Left renal cortex interstitium (tissue), 4 donors: ENCODE measurements around the gene MFAP2. TPM values are rescaled to one million over a fixed set of nuclear protein-coding genes. Genes with fewer than 3 reads are reported as not detected.
"Not testable (repeated sequence)": the region's sequence is repeated elsewhere in the genome, so short reads cannot be mapped to it uniquely, and the experiment has no call there.

ENCODE experiments used
- DNase-seq, 4 donors: peaks; one replicate each; pipeline ENCODE4 v3.0.0-alpha.2; 2013; ENCODE audit warnings: low read depth in 4 of 4, low spot score in 2 of 4, missing footprints in 1 of 4
- polyA plus RNA-seq, 4 donors: library from polyadenylated mRNA; unstranded; fragments of 120-200 nt; gene quantifications; one replicate each; pipeline ENCODE4 v1.2.1, GENCODE V29; 2013; ENCODE audit not compliant: insufficient read length in 4 of 4

The MFAP2 gene
- polyA plus RNA-seq, 4 donors, result 186 to 305 (median 215) TPM

DNA sequence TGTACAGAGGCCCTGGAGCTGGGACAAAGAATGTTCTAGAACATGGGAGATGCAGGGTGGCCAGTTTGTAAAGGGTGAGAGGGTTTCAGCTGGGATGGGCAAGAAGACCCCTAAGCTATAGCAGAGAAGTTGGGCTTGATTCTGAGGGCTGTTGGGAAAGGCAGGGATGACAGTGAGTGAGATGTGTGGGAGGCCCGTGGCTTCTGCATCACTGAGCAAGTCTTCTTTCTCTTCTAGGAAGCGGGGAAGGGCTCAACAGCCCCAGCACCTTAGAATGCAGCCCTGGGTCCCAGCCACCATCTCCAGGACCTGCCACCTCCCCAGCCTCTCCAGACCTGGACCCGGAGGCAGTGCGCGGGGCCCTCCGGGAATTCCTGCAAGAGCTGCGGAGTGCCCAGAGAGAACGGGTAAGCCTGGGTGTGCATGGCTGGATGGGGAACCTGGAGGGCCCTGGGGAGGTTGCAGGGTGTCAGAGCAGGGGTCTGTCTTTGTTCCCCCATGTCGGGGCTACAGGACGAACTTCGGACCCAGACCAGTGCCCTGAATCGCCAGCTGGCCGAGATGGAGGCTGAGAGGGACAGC is 14.8 kb downstream of the MFAP2 start:
- DNase-seq, result no peak

DNA sequence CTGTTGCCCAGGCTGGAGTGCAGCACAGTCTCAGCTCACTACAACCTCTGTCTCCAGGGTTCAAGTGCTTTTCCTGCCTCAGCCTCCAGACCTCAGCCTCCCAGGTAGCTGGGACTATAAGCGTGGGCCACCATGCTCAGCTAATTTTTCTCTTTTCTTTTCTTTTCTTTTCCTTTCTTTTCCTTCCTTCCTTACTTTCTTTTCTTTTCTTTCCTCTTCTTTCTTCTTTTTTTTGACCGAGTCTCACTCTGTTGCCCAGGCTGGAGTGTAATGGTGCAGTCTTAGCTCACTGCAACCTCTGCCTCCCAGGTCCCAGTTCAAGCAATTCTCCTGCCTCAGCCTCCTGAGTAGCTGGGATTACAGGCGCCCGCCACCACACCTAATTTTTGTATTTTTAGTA is 16.3 kb downstream of the MFAP2 start:
- DNase-seq, result not testable (repeated sequence)

DNA sequence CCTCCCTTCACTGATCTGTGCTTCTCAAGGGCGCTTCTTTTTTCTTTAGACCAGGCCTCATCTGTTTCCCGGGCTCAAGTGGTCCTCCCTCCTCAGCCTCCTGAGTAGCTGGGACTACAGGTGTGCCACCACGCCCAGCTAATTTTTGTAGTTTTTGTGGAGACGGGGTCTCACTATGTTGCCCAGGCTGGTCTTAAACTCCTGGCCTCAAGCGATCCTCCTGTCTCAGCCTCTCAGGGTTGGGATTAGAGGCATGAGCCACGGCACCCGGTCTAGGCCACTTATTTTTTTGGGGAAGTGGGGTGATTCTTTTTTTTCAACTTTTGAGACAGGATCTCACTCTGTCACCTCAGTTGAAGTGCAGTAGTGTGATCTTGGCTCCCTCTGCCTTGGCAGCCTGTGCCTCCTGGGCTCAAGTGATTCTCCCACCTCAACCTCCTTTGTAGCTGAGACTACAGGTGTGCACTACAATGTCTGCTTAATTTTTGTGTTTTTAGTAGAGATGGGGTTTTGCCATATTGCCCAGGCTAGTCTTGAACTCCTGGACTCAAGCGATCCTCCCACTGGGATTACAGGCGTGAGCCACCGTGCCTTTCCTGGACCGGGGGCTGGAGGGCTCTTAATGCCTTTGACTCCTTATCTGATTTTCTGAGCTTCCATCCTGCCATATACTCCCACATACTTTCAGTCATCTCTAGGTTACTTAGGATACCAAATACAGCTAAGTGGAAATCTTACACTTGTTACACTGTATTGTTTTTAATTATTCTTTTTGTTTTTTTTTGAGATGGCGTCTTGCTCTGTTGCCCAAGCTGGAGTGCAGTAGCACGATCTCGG is 18.9 kb downstream of the MFAP2 start:
- no peak for DNase-seq

DNA sequence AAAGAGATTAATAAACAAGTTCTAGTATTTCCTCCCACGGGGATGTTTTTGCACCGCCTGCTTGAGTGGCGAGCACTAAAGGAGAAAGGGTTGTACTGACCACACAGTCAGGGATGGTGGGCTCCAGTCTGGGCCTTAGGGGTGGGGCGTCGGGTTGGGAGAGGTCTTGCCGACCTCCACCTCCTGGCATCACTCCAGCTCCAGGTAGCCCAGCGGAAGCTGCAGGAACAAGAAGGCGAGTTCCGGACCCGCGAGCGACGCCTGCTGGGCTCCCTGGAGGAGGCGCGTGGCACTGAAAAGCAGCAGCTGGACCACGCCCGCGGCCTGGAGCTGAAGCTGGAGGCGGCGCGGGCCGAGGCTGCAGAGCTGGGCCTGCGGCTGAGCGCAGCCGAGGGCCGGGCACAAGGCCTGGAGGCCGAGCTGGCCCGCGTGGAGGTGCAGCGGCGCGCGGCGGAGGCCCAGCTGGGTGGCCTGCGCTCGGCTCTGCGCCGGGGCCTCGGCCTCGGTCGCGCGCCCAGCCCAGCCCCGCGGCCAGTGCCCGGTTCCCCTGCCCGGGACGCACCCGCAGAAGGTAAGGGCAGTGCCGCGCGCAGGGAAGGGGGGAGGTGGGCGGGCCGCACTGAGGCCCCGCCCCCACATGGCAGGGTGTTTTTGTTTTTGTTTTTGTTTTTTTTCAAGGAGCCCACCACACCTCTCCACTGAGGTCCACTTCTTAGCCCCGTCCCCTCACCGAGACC is 19.7 kb downstream of the MFAP2 start:
- DNase-seq, result peak in 2 of 4 donors; percentile 66 to 67

DNA sequence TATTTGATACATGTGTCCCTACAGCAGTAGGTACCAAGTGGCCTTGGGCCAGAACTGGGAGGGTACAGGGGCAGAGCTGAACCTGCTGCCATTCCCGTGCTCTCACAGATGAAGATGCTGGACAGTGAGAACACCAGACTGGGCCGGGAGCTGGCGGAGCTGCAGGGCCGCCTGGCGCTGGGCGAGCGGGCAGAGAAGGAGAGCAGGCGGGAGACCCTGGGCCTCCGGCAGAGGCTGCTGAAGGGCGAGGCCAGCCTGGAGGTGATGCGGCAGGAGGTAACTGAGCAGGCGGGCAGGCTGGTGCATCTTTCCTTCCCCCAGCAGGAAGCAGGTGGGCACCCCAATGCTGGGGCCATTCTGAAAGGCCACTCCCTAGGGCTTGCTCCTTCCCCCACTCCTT is 21.9 kb downstream of the MFAP2 start:
- DNase-seq, result no peak

DNA sequence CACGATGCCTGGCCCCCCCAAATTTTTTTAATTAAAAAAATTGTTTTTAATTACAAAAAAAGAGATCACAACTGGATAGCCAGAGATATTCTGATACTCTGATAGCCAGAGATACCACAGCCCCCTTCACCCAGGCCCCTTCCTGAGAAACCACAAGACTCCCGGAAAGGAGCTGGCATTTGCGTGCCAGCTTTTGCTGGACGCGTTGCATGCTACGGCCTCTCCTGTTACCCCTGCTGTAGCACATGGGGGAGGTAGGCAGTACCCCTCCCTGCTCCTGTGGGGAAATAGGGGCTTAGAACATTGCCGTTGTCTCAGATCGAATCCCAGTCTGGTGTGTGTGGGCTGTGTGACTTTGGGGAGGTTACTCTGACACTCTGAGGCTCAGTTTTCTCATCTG is 22.7 kb downstream of the MFAP2 start:
- DNase-seq, result no peak

DNA sequence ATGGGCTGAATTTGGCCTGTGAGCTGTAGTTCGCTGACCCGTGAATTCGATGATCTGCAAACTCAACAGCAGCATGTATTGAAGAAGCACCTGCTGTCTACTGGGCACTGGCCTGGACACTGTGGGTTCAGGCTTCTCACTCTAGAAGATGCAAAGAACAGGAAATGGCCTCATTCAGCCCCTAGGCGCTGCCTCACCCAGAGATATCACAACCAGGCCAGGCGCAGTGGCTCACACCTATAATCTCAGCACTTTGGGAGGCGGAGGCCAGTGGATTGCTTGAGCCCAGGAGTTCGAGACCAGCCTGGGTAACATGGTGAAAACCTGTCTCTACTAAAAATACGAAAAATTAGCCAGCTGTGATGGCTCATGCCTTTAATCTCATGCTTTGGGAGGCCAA is 23.6 kb downstream of the MFAP2 start:
- no peak for DNase-seq

DNA sequence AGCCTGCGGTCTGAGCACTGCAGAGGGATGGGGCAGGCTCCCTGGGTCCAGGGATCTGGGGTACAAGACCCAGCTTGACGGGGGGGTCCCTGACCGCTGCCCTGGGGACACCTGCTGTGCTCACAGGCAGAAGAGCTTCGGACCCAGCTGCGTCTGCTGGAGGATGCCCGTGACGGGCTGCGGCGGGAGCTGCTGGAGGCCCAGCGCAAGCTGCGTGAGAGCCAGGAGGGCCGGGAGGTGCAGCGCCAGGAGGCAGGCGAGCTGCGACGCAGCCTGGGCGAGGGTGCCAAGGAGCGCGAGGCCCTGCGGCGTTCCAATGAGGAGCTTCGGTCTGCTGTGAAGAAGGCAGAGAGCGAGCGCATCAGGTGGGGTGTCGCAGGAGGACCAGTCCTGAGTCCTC is 25.2 kb downstream of the MFAP2 start:
- DNase-seq, result no peak

DNA sequence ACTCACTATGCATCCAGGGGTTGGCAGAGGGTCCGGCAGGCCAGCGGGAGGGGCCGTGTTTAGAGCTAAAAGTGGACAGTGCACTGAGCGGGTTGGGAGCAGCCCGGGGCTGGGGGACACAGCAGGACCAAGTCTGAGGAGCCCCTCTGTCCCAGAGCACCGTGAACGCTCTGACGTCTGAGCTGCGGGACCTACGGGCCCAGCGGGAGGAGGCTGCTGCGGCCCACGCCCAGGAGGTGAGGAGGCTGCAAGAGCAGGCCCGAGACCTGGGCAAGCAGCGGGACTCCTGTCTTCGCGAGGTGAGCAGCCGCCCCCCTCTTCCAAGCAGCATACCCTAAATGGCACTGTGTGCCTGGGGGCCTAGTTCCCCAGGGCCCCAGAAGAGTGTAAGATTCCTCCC is 25.8 kb downstream of the MFAP2 start:
- DNase-seq, result no peak

DNA sequence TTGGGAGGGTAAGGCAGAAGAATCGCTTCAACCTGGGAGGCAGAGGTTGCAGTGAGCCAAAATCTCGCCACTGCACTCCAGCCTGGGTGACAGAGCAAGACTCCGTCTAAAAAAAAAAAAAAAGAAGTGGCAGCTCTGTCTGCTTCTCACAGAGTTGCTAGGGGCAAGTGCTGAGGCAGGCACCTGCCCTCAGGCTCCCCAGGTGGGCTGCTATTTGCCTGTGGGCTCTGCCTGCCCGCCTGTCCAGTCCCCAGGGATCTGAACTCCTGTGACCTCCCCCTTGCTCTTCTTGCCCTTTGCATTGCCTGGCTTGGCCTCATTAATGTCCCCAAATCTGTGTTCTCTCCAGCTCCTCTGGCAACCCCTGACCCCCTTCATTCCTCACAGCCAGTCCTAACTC is 28.0 kb downstream of the MFAP2 start:
- DNase-seq, result not testable (repeated sequence)

DNA sequence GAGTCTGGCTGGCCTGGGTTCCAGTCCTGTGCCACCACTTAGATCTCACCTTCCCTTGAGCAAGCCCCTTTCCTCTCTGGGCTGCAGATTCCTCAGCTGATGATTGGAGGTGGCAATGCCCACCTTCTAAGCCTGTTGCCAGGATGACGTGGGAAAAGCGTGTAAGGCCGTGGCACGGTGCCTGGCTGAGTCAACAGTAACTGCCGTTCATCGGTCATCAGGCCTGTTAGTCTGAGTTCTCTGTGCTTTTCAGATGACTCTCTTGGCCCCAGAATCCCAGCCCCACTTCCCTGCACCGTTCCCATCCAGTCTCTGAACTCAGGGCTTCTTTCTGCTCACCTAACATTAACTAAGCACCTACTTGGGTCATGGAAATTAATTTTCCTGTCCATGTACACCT is 31.4 kb downstream of the MFAP2 start:
- not testable (repeated sequence) for DNase-seq

DNA sequence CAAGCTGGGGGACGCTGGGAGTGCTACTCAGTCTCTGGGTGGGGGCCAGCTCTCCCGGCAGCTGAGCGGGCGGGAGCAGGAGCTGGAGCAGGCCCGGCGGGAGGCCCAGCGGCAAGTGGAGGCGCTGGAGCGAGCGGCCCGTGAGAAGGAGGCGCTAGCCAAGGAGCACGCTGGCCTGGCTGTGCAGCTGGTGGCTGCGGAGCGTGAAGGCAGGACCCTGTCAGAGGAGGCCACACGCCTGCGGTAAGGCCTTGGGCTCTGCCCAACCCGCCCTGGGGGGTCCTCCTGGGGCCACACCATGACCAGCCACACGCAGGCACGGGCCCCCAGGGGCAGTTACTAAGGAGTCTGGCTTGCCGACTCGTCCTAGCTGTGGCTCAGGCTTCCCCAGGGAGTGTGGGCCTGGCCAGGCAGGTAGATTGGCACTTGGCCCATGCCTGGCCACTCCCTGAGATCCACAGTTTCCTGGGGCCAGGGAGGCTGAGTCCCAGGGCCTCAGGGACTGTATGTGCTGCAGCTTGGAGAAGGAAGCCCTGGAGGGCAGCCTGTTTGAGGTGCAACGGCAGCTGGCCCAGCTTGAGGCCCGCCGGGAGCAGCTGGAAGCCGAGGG is 32.0 kb downstream of the MFAP2 start:
- not testable (repeated sequence) for DNase-seq

DNA sequence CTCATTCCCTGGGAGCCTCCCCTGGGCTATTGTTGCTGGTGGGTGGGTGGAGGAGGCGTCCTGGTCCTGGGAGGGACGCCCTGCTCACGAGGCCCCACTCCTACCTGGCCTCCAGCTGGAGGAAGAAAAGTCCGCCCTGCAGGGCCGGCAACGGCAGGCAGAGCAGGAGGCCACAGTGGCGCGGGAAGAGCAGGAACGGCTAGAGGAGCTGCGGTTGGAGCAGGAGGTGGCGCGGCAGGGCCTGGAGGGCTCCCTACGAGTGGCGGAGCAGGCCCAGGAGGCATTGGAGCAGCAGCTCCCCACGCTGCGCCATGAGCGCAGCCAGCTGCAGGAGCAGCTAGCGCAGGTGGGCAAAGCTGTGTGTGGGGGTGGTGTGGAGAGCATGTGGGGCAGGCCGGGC is 33.8 kb downstream of the MFAP2 start:
- DNase-seq, result no peak

DNA sequence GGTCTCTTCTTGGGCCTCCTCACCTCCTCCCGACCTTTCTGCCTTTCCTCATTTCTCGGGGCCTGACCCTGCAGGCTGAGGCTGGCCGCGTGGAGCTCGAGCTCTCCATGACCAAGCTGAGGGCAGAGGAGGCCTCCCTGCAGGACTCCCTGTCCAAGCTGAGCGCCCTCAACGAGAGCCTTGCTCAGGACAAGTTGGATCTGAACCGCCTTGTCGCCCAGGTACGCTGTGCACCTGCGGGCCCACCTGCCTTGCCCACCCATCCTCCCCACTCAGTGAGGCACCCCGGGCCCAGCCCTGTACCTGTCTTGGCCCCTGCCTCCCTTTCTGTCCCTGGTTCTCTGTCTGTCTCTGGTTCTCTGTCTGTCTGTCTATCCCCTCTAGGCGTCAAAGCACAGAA is 34.2 kb downstream of the MFAP2 start:
- not testable (repeated sequence) for DNase-seq

DNA sequence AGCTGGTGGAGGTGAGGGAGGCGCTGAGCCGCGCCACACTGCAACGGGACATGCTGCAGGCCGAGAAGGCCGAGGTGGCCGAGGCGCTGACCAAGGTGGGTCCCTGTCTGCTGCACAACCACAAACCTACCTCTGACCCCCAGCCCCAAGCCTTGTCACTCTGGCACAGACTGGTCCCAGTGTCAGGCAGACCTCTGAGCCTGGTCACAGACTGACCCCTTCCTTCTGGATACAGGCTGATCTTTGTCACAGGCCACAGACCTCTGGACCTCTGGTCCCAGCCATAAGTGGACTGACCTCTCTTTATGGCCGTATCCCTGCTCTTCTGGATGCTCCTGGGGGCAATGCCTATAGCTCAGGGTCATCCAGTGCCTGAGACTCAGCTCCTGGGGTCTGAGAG is 34.9 kb downstream of the MFAP2 start:
- not testable (repeated sequence) for DNase-seq

DNA sequence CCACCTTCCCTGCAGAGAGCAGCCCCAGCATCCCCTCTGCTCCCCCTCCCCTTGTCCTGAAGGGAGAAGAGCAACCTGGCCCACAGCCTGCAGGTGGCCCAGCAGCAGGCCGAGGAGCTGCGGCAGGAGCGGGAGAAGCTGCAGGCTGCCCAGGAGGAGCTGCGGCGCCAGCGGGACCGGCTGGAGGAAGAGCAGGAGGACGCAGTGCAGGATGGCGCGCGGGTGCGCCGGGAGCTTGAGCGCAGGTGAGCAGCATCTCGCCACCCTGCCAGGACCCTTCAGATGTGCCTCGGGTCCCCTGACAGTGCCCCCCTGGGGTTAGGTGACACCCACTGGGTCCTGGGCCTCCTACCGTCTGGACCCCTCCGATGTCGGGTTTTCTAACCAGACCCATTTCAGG is 36.4 kb downstream of the MFAP2 start:
- DNase-seq, result no peak

DNA sequence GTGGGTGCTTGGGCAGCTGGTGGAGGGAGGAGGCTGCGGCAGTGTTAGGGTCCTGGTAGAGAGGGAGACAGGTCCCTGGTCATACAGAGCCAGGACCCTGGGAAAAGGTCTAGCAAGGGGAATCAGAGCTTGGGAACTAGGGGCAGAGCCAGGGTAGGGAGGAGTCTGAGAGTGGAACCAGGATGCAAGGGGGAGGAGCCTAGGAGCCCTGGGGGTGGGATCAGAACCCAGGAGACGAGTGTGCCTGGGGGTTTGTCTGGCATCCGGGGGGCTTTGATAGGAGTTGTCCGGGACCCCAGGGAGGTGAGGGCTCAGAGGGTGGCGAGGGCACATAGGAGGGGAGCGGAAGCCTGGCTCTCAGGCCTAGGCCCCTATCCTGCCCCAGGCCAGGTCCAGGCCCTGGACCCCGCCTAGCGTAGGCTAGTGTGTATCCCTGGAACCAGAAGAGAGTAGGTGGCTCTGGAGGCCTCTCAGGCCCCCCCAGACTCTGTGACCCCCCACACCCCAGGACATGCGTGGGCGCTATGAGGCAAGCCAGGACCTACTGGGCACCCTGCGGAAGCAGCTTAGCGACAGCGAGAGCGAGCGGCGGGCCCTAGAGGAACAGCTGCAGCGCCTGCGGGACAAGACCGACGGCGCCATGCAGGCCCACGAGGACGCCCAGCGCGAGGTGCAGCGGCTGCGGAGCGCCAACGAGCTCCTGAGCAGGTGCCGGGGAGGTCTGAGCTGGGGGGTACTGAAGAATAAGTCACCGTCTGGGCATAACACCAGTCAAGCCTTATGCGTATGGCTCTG is 40.8 kb downstream of the MFAP2 start:
- not testable (repeated sequence) for DNase-seq

DNA sequence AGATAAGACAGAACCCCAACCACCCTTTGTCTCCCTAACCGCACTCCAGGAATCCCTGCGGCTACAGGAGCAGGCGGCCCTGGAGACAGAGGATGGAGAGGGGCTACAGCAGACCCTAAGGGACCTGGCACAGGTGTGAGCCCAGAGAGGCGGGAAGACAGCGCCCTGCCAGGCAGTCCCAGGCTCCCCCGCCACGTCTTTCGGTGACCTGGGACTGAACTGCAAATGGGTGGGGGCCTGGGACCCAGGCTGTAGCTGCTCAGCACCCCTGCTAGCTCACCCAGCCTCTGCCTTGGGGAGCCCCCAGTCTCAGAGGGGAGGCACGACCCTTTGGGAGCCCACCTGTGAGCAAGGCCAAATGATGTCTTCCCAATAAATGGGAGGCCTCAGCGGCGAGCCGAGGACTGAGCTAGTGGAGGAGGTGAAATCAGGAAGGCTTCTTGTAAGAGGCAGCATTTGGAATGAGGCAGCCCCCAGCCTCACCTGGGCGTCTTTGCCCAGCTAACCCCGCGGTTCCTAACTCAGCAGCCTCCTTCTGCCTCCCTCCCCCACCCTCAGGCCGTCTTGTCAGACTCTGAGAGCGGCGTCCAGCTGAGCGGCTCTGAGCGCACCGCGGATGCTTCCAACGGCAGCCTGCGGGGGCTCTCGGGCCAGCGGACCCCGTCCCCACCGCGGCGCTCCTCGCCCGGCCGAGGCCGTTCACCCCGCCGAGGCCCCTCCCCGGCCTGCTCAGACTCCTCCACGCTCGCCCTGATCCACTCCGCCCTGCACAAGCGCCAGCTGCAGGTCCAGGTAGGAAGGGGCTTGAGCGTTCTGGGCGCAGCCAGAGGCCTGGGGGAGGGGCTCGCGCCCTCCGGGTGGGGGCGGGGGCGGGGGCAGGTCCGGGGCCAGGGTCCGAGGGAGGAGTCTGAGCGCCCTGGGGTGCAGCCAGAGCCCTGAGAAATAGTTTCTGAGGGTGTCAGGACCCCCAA is 41.8 kb downstream of the MFAP2 start:
- no peak for DNase-seq

DNA sequence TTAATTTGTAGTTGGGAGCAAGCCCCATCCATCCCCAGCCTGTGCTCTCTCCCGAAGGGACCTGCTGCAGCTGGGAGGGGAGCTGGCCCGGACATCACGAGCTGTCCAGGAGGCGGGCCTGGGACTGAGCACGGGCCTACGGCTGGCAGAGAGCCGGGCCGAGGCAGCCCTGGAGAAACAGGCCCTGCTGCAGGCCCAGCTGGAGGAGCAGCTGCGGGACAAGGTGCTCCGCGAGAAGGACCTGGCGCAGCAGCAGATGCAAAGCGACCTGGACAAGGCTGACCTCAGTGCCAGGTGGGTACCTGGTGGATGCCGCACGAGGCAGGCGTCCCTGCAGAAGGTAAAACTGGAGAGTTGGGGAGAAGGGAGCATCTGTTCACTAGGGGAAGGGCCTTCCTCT is 43.8 kb downstream of the MFAP2 start:
- DNase-seq, result not testable (repeated sequence)
